Thyroid gland (tissue), 4 donors: ENCODE data around the gene VPS26C.

Experiments
- CTCF ChIP-seq, 6 experiments: fragments of 200-600 bp in 3 of 6; fragments of 450-650 bp in 3 of 6; sonication (generic) in 3 of 6; IDR thresholded peaks; one replicate each; pipeline ENCODE4 v1.5.1; 2016 to 2019; ENCODE audit warnings: antibody characterized with exemption in 6 of 6, mild to moderate bottlenecking in 2 of 6, inconsistent platforms in 1 of 6, moderate library complexity in 1 of 6
- POLR2A ChIP-seq, 2 donors: fragments of 450-650 bp; IDR thresholded peaks; one replicate each; pipeline ENCODE4 v1.6.1; 2017; ENCODE audit warnings: antibody characterized with exemption in 2 of 2, mild to moderate bottlenecking in 2 of 2, moderate library complexity in 1 of 2

- TF ChIP-seq CTCF (IDR thresholded peaks at IDR 0.05) (no peak), POLR2A (IDR thresholded peaks at IDR 0.05) (no peak)
Observed at GRCh38 chr21:37292041-37292440, 24.9 kb upstream of the VPS26C start.
